Left ventricle myocardium superior (tissue), 1 donor: Measurements from ENCODE around the gene CDK3. TPM values are rescaled to one million over a fixed set of nuclear protein-coding genes. Genes with fewer than 3 reads are reported as not detected.
"Not testable (repeated sequence)": the region's sequence is repeated elsewhere in the genome, so short reads cannot be mapped to it uniquely, and the experiment has no call there.

Experiments
- ATAC-seq: fragments of 200-7000 bp; cut with Tn5 transposase; one replicate; pipeline ENCODE4 v1.9.1; 2020; ENCODE audit warnings: mild to moderate bottlenecking, moderate library complexity
- DNase-seq: peaks from one replicate; pipeline ENCODE4 v3.0.0-alpha.2; 2020
- intact Hi-C: fragments of 100-400 bp; cut with micrococcal nuclease; formaldehyde crosslinking; loops from one replicate; pipeline ENCODE4 v1.11.0; 2022
- total RNA-seq: library from RNA; stranded (reverse); fragmentation: NEBNext Ultra II Directional; extraction: Animal tissue kit (Norgen Biotek cat#: 25700); gene quantifications from one replicate; pipeline ENCODE4 v1.2.1, GENCODE V29; 2021
- donor health status: DM: no; HTN: yes; CAD: no; lungs with severe emphysema.

Gene CDK3
- total RNA-seq, 1 donor from 2014 or later: 2.6 TPM

GRCh38 chr17:76027159-76027839, 26.6 kb downstream of the CDK3 start, which contains the start of gene EVPL:
EVPL (minus strand) TSS chr17:76027306; CDS start chr17:76027198, 108 bp downstream.
- intact Hi-C loops: no loop called here
- DNase-seq: no peak
- ATAC-seq: no peak

DNA sequence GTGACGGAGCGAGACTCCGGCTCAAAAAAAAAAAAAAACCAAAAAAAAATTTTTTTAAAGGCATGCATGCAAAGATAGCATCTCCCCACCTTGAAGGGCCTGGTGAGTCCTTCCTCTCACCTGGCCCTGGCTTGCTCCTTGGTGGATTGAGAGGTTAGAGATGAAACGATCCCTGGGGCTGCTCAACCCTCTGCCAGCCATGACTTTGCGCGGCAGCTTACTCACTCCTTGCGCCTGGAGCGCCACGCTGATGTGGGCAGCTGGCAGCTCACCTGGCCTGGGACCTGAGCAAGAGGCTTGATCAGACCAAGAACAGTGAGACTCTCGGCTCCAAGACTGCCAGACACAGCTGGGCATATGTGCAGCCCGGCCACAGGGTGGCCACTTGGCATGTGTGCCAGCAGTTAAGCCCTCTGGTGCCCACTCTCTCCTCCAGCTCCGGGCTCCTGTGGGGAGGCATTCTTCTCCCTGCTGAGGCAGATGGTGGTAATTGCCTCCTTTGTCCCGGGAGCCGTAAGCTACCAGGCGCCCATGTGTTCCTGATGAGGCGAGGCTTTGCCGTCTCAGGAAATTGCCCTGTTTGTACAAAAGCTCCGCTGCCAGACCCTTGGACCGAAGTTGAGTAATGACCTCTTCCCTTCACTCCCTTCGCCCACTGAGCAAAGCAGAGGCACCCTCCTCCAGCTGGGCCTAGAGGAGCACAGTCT, 31.6 kb downstream of the CDK3 start:
- no peak for ATAC-seq
- intact Hi-C loops: no loop called here
- DNase-seq: peak; percentile 17

DNA sequence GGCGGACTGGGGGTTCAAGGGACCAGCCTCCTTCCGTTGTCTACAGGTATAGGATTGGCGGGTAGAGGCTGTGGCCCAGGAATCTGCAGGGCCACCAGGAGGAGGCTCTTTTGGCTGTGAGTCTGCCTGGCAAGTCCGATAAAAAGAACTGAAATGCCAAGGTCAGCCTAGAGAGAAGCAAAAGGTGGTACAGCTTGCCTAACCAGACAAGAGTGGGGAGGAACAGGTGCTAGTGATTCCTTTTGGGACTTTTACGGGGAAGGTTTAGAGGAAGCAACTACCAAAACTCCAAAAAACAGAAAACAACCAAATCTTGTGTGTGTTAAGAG, 32.1 kb downstream of the CDK3 start:
- ATAC-seq (no peak), DNase-seq (no peak)
- intact Hi-C loops: no loop called here

GRCh38 chr17:76033139-76033538, 32.5 kb downstream of the CDK3 start:
- DNase-seq: peak; percentile 4
- ATAC-seq: no peak
- intact Hi-C loops: no loop called here

- ATAC-seq (no peak), DNase-seq (peak; percentile 10)
- intact Hi-C loops: no loop called here
Observed at GRCh38 chr17:76034428-76035350, 34.0 kb downstream of the CDK3 start.

DNA sequence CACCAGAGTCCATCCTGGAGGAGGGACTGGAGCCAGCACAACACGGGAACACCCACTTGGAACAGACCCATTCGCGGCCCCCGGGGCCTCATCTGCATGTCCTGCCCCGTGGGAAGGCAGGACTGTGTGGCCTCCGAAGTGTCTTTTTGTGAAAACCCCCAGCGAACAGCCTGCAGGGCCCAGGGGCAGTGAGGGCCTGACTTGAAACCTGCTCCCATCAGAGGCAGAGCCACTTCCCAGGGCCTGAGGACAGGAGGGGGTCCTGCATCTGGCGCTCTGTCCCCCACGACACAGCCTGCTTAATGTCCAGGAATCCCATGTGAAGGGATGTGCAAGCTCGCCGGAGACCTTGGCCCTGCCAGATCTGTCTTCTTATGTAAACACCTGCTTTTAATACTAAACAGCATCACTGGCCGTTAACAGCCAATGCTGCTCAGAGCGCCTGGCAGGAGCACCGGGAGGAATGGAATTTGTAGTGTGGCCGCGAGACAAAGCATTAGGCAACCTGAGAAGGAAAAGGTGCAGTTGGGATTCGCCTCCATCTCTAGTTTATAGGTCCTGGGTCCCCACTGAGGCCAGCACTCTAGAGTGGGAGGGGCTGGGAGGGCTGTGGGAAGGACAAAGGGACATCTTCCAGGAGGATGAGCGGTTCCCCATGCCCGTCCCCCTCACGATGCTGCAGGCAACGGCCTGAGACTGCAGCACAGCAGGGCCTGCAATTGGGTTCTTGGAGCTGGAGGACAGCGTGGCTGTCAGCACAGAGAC, 36.0 kb downstream of the CDK3 start:
- intact Hi-C loops: no loop called here
- ATAC-seq: peak; percentile 48
- no peak for DNase-seq

- intact Hi-C loops: no loop called here
- no peak for ATAC-seq
Observed at GRCh38 chr17:76038050-76038449, 37.4 kb downstream of the CDK3 start.

GRCh38 chr17:76039121-76039520, 38.5 kb downstream of the CDK3 start:
- ATAC-seq: no peak
- no peak for DNase-seq
- intact Hi-C loops: no loop called here

More at GRCh38 chr17:76038050-76038449, 37.4 kb downstream of the CDK3 start:
- DNase-seq: no peak

DNA sequence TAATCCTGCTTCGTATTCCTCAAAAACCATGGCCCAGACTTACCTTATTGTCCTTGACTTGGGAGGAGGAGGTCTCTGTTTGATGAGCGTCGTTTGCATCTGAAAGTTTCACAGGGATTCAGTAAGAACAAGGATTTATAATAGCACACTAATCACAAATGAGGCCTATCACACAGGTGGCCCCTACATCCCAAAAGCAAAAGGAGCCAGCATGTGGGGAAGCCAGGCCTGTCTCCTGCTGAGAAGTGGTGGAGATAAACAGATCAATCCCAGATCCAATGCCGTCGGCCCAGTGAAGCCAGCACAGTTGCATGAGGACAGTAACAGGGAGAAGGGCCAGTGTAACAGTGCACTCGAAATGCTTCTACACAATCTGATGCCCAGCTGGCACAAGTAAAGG, 39.7 kb downstream of the CDK3 start:
- intact Hi-C loops: no loop called here
- no peak for DNase-seq
- no peak for ATAC-seq

- ATAC-seq, DNase-seq, intact Hi-C loops: not testable (repeated sequence)
Observed at GRCh38 chr17:76042868-76043267, 42.2 kb downstream of the CDK3 start.

DNA sequence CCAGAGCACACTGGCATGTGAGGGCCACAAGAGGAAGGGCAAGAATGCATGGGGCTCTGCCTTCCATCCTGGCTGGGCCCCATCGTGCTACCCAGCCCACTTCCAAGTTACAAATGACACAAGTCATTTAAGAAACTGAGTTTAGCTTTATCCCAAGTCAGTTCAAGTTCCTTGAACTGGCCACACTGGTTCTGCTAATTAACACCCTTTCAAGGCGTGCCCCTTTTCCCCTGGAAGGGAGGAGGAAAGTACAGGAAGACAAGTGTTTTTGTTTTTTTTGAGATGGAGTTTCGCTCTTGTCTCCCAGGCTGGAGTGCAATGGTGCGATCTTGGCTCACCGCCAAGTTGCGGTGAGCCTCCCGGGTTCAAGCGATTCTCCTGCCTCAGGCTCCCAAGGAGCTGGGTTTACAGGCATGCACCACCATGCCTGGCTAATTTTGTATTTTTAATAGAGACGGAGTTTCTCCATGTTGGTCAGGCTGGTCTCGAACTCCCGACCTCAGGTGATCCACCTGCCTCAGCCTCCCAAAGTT, 43.9 kb downstream of the CDK3 start:
- ATAC-seq, intact Hi-C loops, DNase-seq: not testable (repeated sequence)

GRCh38 chr17:76046064-76046463, 45.4 kb downstream of the CDK3 start:
- no peak for ATAC-seq
- no peak for DNase-seq
- intact Hi-C loops: no loop called here

GRCh38 chr17:76048025-76048605, 47.5 kb downstream of the CDK3 start:
- intact Hi-C loops: no loop called here
- no peak for DNase-seq
- no peak for ATAC-seq

- intact Hi-C loops: no loop called here
- ATAC-seq (no peak), DNase-seq (no peak)
Observed at GRCh38 chr17:76048711-76049110, 48.1 kb downstream of the CDK3 start.

GRCh38 chr17:76049239-76049638, 48.6 kb downstream of the CDK3 start:
- DNase-seq: no peak

GRCh38 chr17:76049836-76050537, 49.3 kb downstream of the CDK3 start:
- intact Hi-C loops: no loop called here
- ATAC-seq: no peak
- no peak for DNase-seq

More at GRCh38 chr17:76049239-76049638, 48.6 kb downstream of the CDK3 start:
- no peak for ATAC-seq
- intact Hi-C loops: no loop called here

GRCh38 chr17:76050538-76051467, 50.1 kb downstream of the CDK3 start:
- DNase-seq: no peak
- intact Hi-C loops: no loop called here
- ATAC-seq: peak; percentile 18
